ENCODE measurements around the gene ADCK2. TPM values are rescaled to one million over a fixed set of nuclear protein-coding genes. Genes with fewer than 3 reads are reported as not detected.
"Not testable (repeated sequence)": the region's sequence is repeated elsewhere in the genome, so short reads cannot be mapped to it uniquely, and the experiment has no call there.

ADCK2 gene
- total RNA-seq, 2 donors from 2014 or later: 25.4 to 40.6 TPM

DNA sequence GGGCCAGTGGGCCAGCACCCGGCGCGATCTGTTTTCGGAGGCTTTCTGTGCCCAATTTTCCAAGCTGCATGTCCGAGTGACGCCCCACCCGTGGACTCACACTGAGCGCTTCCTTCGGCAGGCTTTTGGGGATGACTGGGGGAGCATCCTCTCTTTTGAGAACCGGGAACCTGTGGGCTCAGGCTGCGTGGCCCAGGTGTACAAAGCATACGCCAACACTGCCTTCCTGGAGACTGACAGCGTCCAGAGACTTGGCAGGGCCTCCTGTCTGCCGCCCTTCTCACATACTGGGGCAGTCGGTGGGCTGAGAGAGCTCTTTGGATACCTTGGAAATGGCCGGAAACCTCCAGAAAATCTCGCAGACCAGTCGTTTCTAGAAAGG is 1.0 kb downstream of the ADCK2 start:
- peak overlapping the region; percentile 89 for H3K27ac ChIP-seq
- H3K36me3 ChIP-seq: no peaks in the 10 kb centered on the region
- peaks cover 20% of the 10 kb centered on the region for H3K4me1 ChIP-seq
- peak overlapping the region; percentile 81 to 88 for H3K9ac ChIP-seq (ENCODE audit: low read depth in 2 of 2, low read length in 2 of 2)
- peak; percentile 49 for DNase-seq
- no peaks in the 10 kb centered on the region for H3K9me3 ChIP-seq
- H3K4me3 ChIP-seq: peak overlapping the region; percentile 68
- TF ChIP-seq, protein P1, sequence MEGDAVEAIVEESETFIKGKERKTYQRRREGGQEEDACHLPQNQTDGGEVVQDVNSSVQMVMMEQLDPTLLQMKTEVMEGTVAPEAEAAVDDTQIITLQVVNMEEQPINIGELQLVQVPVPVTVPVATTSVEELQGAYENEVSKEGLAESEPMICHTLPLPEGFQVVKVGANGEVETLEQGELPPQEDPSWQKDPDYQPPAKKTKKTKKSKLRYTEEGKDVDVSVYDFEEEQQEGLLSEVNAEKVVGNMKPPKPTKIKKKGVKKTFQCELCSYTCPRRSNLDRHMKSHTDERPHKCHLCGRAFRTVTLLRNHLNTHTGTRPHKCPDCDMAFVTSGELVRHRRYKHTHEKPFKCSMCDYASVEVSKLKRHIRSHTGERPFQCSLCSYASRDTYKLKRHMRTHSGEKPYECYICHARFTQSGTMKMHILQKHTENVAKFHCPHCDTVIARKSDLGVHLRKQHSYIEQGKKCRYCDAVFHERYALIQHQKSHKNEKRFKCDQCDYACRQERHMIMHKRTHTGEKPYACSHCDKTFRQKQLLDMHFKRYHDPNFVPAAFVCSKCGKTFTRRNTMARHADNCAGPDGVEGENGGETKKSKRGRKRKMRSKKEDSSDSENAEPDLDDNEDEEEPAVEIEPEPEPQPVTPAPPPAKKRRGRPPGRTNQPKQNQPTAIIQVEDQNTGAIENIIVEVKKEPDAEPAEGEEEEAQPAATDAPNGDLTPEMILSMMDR (IDR thresholded peaks at IDR 0.05): no peak
- intact Hi-C loops (cut with DNase I): loop anchor here (10.0 kb wide), 1 partner anchor 311 kb away; no protein-coding TSS in a partner anchor
- no peaks in the 10 kb centered on the region for H3K27me3 ChIP-seq

DNA sequence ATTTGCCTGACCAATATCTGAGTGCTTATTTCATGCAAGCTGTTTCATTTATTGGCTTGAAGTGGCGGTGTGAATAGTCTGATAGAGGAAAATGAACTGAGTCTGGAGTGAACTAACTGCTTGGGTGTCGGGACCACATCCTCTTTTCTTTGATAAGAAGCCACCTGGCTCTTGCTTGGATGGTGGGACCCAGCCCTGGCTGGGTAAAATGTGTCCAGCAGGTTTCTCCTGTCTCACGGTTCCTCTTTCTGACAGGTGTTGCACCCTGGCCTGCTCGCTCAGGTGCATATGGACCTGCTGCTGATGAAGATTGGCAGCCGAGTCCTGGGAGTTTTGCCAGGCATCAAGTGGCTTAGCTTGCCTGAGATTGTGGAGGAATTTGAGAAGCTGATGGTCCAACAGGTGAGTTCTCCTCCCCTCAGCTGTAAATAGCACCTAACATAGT is 1.6 kb downstream of the ADCK2 start:
- H3K4me1 ChIP-seq: peaks cover 20% of the 10 kb centered on the region
- H3K36me3 ChIP-seq: no peaks in the 10 kb centered on the region
- H3K9me3 ChIP-seq: no peaks in the 10 kb centered on the region
- peak overlapping the region; percentile 68 for H3K4me3 ChIP-seq
- peak; percentile 55 for DNase-seq
- H3K27me3 ChIP-seq: no peaks in the 10 kb centered on the region
- intact Hi-C loops (cut with DNase I): loop anchor here (10.0 kb wide), 1 partner anchor 310 kb away; no protein-coding TSS in a partner anchor
- TF ChIP-seq, protein P1 (IDR thresholded peaks at IDR 0.05): no peak
- no peak overlapping the region for H3K27ac ChIP-seq
- peak overlapping the region in 1 of 2 donors; percentile 81 for H3K9ac ChIP-seq (ENCODE audit: low read depth in 2 of 2, low read length in 2 of 2)

DNA sequence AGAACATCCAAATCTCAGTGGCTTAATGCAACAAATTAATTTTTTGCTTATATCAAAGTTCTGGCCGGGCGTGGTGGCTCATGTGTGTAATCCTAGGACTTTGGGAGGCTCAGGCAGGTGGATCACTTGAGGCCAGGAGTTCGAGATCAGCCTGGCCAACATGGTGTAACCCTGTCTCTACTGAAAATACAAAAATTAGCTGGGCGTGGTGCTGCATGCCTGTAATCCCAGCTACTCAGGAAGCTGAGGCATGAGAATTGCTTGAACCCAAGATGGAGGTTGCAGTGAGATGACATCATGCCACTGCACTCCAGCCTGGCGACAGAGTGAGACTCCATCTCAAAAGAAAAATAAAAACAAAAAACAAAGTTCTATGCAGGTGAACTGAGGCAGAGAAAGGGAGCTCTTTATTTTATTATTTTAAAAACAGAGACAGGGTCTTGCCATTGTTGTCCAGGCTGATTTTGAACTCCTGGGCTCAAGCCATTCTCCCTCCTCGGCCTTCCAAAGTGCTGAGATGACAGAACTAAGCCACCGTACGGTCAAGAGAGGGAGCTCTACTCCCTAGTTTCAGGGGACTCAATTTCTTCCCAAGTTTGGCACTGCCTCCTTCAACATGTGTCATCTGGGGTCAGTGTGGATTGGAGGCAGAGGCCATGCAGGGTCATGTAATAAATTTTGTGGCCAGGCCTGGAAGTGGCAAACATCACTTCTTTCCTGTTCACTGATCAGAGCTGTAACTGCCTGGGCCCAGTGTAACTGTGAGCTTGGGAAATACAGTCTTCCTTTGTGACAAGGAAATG is 2.4 kb downstream of the ADCK2 start:
- intact Hi-C loops (cut with DNase I): loop anchor here (10.0 kb wide), 1 partner anchor 310 kb away; no protein-coding TSS in a partner anchor

DNA sequence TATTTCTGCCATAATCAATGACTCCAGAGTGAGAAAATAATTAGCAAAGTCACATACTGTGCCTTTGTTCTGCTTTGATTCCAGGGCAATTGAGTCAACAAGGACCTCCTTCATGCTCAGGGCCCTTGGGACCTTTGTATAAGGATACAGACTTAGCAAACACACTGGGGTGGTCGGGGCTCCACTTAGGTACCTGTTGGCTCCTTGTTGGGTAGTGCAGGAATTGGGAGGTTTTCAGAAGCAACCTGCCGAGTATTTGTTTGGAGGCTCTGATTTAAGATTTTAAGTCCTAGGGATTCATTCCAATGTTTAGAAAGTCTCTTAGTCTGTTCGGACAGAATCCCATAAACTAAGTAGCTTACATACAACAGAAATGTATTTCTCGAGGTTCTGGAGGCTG is 3.0 kb downstream of the ADCK2 start:
- H3K36me3 ChIP-seq: no peaks in the 10 kb centered on the region
- H3K4me1 ChIP-seq: peaks cover 20% of the 10 kb centered on the region
- TF ChIP-seq, protein P1 (IDR thresholded peaks at IDR 0.05): no peak
- DNase-seq: no peak
- no peak overlapping the region for H3K4me3 ChIP-seq
- H3K27me3 ChIP-seq: no peaks in the 10 kb centered on the region
- intact Hi-C loops (cut with DNase I): loop anchor here (10.0 kb wide), 1 partner anchor 309 kb away; no protein-coding TSS in a partner anchor
- H3K9me3 ChIP-seq: no peaks in the 10 kb centered on the region
- no peak overlapping the region for H3K27ac ChIP-seq
- H3K9ac ChIP-seq (ENCODE audit: low read depth in 2 of 2, low read length in 2 of 2): no peak overlapping the region

More for the DNA sequence above, 2.4 kb downstream of the ADCK2 start:
- no peaks in the 10 kb centered on the region for H3K36me3 ChIP-seq
- no peak overlapping the region for H3K4me3 ChIP-seq
- peak overlapping the region in 1 of 2 donors; percentile 9 for H3K9ac ChIP-seq (ENCODE audit: low read depth in 2 of 2, low read length in 2 of 2)
- peaks cover 20% of the 10 kb centered on the region for H3K4me1 ChIP-seq
- peak; percentile 44 for DNase-seq
- no peak overlapping the region for H3K27ac ChIP-seq
- no peaks in the 10 kb centered on the region for H3K27me3 ChIP-seq
- TF ChIP-seq, protein P1 (IDR thresholded peaks at IDR 0.05): no peak
- H3K9me3 ChIP-seq: no peaks in the 10 kb centered on the region

DNA sequence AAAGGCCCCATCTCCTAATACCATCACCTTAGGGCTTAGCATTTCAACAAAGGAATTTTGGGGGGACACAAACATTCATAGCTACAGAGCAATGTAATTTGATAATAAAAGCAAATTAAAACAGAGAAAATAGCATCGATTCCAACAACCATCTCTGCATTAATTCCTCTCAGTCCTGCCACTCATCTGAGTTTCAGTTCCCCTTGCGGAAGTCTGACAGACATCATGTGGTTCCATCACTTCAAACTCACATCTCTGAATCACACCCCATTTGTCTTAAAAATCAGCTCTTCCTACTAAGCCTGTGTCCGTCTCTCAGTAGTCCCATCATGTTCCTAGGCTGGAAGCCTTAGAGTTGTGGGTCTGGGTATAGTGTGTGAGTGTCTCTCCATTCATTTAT is 3.6 kb downstream of the ADCK2 start:
- intact Hi-C loops (cut with DNase I): loop anchor here (10.0 kb wide), 1 partner anchor 308 kb away; no protein-coding TSS in a partner anchor
- H3K4me1 ChIP-seq: peaks cover 20% of the 10 kb centered on the region
- DNase-seq: no peak
- H3K27ac ChIP-seq: no peak overlapping the region
- no peaks in the 10 kb centered on the region for H3K27me3 ChIP-seq
- no peaks in the 10 kb centered on the region for H3K36me3 ChIP-seq
- no peak overlapping the region for H3K9ac ChIP-seq (ENCODE audit: low read depth in 2 of 2, low read length in 2 of 2)
- TF ChIP-seq, protein P1 (IDR thresholded peaks at IDR 0.05): no peak
- no peak overlapping the region for H3K4me3 ChIP-seq
- no peaks in the 10 kb centered on the region for H3K9me3 ChIP-seq

DNA sequence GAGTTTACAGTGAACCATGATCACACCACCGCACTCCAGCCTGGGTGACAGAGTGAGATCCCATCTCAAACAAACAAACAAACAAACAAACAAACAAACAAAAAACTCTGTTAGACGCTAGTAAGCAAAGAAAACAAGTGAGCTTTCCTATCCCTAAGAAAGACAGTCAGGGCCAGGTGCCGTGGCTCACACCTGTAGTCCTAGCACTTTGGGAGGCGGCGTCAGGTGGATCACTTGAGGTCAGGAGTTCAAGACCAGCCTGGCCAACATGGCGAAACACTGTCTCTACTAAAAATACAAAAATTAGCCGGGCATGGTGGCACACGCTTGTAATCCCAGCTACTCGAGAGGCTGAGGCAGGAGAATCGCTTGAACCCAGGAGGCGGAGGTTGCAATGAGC is 4.2 kb downstream of the ADCK2 start:
- not testable (repeated sequence) for H3K9ac ChIP-seq (ENCODE audit: low read depth in 2 of 2, low read length in 2 of 2); H3K4me3 ChIP-seq; H3K27me3 ChIP-seq; H3K27ac ChIP-seq; H3K9me3 ChIP-seq; DNase-seq; H3K36me3 ChIP-seq
- H3K4me1 ChIP-seq: peaks cover 20% of the 10 kb centered on the region
- intact Hi-C loops (cut with DNase I): loop anchor here (10.0 kb wide), 1 partner anchor 308 kb away; no protein-coding TSS in a partner anchor

Data from colonic mucosa (tissue), 4 donors.